ENCODE data around the gene DUS1L.

DNA sequence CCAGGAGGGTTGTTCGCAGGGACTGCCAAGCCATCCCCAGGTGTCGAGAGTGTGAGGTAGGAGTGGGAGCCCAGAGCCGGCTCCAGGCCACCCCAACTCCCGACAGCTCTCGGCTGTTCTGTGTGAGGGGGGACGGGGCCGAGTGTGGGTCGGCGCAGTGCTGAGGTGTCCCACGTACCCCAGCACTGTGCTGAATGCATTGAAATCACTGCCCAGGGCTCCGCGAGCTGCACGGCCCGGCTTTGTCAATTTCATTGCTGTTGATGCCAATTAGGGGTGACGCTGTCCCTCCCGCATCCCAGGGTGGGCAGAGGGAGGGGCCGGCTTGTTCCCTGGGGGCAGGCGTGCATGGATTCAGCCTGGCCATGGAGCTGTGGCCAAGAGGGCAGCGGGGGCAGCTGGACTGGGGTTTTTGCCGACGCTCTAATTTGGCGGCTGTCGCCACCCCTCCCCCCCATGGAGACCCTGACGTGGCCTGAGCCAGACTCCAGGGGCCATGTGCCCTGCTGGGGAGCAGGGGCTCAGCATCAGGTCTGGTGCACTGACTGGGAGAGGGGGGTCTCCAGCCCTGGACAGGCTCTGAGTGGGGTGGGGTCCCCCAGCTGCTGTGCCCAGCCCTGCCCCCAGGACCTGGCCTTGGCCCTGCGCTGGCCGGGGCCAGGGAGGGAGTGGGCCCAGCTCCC lies 57.2 kb downstream of the DUS1L start:
- TF ChIP-seq, protein P1, sequence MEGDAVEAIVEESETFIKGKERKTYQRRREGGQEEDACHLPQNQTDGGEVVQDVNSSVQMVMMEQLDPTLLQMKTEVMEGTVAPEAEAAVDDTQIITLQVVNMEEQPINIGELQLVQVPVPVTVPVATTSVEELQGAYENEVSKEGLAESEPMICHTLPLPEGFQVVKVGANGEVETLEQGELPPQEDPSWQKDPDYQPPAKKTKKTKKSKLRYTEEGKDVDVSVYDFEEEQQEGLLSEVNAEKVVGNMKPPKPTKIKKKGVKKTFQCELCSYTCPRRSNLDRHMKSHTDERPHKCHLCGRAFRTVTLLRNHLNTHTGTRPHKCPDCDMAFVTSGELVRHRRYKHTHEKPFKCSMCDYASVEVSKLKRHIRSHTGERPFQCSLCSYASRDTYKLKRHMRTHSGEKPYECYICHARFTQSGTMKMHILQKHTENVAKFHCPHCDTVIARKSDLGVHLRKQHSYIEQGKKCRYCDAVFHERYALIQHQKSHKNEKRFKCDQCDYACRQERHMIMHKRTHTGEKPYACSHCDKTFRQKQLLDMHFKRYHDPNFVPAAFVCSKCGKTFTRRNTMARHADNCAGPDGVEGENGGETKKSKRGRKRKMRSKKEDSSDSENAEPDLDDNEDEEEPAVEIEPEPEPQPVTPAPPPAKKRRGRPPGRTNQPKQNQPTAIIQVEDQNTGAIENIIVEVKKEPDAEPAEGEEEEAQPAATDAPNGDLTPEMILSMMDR (IDR thresholded peaks at IDR 0.05; ENCODE audit: low read depth, low read length): no peak
- no peak for TF ChIP-seq EZH2phosphoT487 (IDR thresholded peaks at IDR 0.05; ENCODE audit: low read depth)
